GM21786 (cell line): ENCODE measurements around the gene SNUPN.

Experiments
- ATAC-seq: cut with Tn5 transposase; IDR thresholded peaks from one replicate; pipeline ENCODE4 v1.9.1; 2021; ENCODE audit not compliant: unreplicated experiment

The SNUPN gene

GRCh38 chr15:75625542-75626347 lies at the start of gene SNUPN:
Gene SNUPN, minus strand, starts transcription at chr15:75625725. Its CDS starts 4,674 bp downstream, at chr15:75621051.
- ATAC-seq = peak; percentile 66

GRCh38 chr15:75674366-75674765 lies 48.8 kb upstream of the SNUPN start:
- ATAC-seq = no peak

DNA sequence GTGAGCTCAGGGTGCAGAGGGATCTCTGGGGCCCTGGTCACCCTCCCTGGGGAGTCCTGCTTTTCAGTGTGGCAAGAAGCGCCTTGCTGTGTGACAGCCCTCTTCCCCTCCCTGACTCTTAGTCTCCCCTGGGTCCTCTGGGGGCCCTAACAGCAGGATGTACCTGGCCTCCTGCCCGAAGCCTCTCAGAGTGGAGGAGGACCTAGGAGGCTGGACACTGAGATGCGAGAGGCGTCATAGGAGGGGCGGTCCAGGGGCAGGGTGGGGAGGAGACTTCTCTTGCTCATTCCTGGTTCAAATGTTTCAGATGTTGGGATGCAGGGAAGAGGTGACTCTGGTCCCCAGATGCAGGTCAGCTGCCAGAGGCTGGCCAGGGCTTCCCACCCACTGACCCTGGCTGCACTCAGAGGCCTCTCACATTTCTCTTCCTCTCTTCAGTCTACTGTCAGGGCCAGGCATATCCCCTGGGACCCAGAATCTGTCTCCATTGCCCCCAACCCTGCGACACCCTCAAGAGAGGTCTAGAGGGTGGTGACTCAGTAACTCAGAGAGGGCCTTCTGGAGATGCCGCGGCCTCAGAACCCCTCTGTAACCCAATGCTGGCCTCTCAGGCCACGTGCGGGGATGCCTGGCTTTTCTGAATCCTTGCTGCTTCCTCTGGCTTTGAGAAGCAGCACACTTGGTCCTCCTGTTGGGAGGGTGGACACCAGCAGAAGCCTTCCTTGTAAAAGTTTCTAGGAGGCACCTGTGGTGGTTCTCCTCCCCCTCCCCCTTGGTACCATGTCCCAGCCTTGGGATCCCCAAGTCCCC lies 48.1 kb upstream of the SNUPN start:
- no peak for ATAC-seq

GRCh38 chr15:75672646-75673425 lies 47.3 kb upstream of the SNUPN start:
- ATAC-seq = no peak

DNA sequence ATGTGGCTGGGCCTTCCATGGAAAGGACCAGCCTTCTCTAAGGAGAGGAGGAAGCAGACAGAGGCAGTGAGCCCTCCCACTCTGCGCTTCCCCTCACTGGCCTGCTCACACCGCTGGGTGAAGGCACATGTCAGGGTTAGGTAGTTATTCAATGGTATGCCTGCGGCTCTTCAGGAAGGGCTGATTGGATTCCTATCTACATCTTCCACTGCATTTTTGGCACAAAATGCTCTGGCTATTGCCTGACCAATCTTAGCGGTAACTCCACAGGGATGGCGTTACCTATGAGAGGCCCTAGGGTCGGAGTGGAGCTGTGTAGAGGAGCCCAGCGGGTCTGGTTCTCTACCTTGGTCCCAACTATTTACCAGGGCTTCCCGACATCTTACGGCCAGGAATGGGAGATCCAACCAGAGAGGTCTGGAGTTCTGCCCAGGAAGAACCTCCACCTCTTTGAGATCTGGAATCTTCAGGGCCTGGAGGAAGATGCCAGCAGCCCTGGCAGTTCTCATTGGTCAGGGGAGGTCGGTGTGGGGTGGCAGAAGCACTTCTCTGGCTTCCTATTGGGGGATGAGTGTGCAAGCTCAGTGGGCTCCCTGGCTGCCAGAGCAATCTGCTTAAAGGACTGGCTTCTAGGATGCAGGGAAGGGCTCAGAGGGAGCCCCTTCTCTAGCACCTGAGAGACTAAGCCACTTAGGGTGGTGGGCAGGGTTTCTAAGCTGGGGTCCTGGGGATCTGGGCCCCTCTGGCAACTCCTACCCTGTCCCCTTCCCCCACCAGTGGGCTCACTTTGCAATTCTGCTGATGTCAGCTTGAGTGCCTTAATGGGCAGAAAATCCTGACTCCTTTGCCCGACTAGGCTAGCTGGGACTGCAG lies 46.4 kb upstream of the SNUPN start:
- no peak for ATAC-seq

DNA sequence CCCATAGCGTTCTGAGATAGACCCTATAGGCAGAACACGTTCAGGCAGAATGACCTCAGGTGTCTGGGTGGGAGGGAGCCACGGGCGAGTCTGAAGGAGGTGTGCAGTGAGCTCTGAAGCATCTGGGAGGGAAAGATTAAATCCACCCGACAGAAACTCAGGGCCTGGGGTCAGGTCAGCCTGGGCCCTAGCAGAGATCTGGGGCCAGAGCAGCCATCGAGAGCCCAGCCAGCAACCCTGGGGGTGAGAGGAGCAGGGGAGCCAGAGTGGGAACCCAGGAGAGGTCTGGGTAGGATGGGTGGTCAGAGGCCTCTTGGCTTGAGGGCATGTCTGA lies 44.3 kb upstream of the SNUPN start:
- no peak for ATAC-seq

- no peak for ATAC-seq
These were observed 43.8 kb upstream of the SNUPN start for GRCh38 chr15:75669191-75669878.

DNA sequence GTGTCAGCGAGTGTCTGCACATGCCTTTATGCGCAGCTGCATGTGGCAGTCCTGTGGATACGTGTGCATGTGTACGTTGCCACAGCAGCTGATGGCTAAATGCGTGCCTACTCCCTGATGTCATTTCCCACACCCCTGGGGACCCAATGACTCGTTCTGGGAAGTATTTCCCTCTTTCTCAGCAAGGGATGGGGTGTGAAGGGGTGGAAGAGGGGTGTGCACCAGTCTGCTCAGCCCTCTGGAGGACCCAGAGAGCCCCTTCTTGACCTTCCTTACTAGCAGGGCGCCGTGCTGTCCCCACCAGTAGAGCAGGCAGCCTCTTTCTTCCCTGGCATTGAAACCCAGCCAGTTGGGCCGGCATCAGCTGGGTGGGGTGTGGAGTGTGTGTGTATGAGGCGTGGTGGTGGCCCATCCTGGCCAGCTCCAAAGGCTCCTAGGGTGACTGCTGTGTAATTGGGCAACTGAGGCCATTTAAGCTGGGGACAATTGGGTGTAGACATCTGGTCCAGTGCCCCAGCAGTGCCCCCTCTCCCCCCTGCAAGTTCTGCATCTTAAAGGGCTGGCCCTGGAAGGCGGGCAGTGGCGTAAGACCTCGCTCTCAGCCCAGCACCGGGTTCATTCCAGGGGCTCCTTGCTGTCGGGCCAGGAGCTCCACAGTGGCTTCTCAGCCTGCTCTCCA lies 41.4 kb upstream of the SNUPN start:
- no peak for ATAC-seq

DNA sequence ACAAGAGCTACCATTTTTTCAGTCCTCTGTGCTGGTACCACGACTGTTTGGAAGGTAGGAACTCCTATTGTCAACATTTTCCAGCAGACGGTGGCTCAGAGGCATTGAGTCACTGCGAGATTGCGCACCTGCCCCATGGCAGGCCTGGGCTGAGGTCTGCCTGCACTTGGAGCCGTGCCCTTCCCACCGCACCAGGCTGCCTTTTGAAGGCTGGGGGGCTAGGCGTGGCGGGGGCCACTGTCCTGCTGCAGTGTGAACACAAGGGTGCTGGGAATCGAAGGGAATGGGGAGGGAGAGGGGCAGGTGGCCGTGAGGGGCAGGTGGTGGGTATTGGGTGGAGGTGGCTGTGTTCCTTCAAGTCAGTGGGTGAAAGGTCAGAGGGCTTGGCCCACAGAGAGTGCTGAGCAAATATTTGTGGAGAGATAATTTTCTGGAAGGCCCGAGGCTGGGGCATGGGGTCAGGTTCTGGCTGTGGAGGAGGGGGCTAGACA lies 38.5 kb upstream of the SNUPN start:
- ATAC-seq = no peak

DNA sequence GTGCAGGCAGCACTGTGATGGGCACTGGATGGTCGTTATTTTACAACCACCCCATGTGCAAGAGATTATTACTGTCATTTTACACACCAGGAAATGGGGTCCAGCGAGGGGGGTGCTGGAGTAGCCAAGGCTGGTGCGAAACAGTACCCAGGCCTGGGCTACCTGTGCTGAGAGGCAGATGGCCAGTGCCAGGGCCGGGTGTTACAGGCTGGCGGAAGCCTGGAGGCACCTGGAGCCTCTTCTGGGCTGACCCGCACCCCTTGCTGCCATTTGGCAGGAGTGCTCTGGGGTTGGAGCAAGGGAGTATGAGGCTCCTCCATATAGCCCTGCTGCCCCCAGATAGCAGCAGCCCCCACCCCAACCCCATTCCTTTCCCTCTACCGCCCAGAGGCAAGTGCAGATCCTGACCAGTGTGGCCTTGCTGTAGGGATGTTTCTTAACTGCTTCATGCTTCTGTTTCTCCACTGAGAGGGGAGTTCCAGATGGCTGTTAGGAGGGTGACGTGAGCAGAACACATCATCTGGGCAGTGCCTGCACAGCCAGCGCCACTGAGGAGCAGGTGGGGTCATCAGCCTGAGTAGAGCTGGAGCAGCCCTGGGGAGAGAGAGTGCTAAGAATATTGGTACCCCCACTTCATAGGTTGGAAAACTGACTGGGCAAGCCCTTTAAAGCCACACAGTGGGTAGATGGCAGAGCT lies 37.4 kb upstream of the SNUPN start:
- ATAC-seq = no peak

DNA sequence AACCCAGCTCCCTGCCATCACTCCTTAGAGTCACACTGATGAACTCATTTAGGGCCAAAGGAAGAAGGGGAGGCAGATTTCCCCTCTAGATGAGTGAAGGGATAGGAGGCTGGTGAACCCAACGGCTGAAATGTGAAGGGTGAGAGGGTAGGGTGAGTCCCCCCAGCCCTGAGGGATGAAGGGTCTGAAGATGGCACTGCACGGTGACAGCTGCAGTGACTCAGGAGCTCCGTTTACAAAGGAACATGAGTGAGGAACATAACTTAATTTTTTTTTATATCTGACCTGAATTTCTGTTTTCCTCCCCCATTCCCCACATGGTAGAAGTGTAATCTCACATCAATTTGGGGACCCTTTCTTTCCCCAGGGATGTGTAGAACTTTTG lies 36.2 kb upstream of the SNUPN start:
- ATAC-seq = no peak

- no peak for ATAC-seq
These were observed 35.7 kb upstream of the SNUPN start for GRCh38 chr15:75661100-75661755.

GRCh38 chr15:75659928-75660645 lies 34.6 kb upstream of the SNUPN start:
- ATAC-seq = no peak

DNA sequence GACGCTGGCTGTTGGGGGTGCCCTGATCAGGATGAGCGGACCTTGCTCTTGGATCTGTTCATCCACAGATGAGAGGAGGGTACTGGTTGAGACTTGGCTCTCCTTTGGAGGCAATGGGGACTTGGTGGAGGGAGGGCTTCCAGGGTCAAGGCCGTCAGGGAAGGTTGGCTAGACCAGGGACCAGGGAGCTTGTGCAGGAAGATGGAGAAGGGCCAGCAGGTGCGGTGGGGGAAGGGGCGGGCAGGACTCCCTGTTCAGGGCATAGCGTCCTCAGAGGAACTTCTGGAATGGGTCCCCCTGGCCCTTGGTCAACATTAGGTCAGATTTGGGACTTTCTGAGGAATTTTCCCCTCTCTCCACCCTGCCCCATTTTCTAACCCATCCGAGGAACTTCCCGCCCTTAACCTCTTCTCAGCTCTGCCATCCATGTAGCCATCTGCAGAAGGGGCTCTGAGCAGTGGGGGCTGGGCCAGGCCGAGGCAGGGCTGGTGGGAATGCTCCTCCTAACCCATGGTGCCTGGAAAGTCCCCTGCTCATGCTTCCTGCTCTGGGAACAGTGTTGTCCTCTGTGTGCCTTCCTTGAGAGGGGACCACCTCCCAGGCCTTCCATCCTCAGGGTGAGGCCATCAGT lies 33.7 kb upstream of the SNUPN start:
- ATAC-seq = no peak

DNA sequence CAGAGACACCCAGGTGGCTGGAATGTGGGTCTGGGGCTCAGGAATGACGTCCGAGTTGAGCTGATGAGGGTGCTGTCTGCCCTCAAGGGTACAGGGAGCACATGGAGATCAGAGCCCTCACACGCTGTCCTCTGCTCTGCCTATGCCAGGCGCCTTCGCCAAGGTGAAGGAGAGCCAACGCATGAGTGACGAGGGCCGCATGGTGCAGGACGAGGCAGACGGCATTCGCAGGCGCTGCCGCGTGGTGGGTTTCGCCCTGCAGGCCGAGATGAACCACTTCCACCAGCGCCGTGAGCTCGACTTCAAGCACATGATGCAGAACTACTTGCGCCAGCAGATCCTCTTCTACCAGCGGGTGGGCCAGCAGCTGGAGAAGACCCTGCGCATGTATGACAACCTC lies 31.3 kb upstream of the SNUPN start:
- no peak for ATAC-seq

- ATAC-seq = no peak
These were observed 30.8 kb upstream of the SNUPN start for GRCh38 chr15:75656331-75656730.

- no peak for ATAC-seq
These were observed 30.4 kb upstream of the SNUPN start for GRCh38 chr15:75655931-75656330.
